Measurements from ENCODE around the gene SNTG2.
"Not testable (repeated sequence)": the region's sequence is repeated elsewhere in the genome, so short reads cannot be mapped to it uniquely, and the experiment has no call there.

The SNTG2 gene

DNA sequence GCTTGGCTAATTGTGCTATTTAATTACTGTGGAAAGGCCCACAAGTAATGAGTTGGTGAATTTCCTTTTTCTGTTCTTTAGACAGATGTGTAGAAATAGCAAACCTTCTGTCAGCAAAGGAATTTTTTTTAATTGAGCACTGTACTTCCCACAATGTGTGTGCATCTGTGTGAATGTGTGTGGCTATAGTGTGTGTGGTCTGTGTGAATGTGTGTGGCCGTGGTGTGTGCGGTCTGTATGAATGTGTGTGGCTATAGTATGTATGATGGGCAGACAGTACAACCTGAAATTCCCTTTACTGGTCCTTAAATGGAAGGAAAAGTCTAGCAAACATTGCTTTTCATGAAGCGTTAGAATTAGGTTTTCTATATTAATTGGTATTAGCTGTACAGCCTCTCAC, 259.1 kb downstream of the SNTG2 start:
- DNase-seq, result no peak

DNA sequence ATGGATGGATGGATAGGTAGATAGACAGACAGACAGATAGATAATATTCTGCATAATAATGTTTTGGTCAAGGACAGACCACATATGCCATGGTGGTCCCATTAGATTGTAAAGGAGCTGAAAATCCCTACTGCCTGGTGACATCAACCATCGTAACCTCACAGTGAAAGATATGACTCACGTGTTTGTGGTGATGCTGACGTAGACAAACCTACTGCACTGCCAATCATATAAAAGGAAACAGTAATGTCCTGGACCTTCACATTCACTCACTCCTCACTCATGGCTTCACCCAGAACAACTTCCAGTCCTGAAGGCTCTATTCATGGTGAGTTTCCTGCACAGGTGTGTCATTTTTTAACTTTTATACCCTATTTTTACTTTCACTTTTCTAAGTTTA, 259.7 kb downstream of the SNTG2 start:
- no peak for DNase-seq

GRCh38 chr2:1219901-1220573, 269.4 kb downstream of the SNTG2 start:
- peak; percentile 60 for DNase-seq

GRCh38 chr2:1222056-1222455, 271.4 kb downstream of the SNTG2 start:
- DNase-seq, result no peak

- no peak for DNase-seq
These were observed 273.1 kb downstream of the SNTG2 start for GRCh38 chr2:1223791-1224190.

DNA sequence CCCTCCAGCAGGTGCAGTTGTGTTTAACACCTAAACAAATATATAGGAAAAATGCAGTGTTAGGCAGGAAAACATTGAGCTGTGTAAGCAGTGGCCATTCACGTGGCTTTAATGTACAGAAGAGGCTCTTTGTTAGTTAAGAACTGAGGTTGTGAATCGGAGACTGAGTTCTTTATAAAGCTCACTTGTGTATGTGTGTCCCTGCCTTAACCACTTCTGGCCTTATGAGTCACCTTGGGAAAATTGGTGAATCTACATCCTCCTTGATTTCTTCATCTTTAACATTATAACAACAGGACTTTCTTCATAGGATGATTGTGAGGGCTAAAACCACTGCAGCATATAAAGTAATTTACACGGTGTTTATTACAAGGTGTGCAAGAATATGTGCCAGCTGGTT, 274.3 kb downstream of the SNTG2 start:
- DNase-seq, result no peak

DNA sequence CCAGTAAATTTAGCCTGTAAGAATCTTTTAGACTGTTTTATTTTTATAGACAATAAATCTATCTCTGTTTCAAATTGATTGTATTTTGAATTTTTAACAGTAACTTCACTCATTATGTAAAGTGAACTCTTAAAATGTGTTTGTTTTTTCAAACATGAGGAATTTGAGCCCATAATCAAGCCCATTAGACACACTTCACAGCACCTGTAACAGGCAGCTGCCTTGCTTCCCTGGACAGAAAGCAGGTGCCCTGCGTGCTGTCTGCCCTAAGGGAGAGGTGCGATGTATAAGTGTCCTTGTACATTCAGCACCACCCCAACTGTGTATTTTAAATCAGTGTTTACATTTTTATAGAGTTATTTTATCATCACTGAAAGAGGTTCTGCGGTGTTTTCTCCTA, 276.1 kb downstream of the SNTG2 start:
- DNase-seq, result no peak

- peak; percentile 42 for DNase-seq
These were observed 276.7 kb downstream of the SNTG2 start for GRCh38 chr2:1227274-1227900.

- not testable (repeated sequence) for DNase-seq
These were observed 278.9 kb downstream of the SNTG2 start for GRCh38 chr2:1229596-1229995.

DNA sequence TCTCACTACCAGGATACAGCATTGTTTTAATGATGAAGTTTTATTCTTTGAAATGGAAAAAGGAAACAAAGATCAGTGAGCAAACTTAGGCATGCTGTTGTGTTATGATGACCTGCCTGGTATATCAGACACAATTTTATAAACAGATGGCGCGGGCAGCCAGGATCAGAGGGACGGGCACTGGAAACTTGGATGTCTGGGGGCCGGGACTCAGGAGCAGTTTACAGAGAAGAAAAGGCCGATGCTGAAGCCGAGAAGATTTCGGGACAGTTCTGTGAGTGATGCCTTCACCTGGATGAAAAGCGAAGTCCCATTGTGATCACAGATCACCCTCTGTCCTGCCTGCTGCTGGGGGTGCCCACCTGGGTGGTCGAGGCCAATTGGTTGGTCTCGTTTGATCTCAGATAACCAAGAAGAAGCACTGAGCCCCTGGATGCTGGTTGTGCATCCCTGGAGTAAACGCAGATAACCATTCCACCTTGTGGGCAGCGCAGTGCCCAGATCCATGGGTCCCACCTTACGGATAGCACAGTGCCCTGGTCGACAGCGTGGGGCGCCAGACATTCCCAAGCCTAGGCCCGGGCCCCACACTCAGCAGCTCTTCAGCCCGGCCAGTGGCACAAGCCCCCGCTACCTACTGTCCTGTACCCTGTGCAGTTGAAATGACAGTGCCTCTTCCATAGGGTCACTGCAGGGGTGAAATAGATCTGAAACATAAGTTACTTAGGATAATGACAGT, 279.7 kb downstream of the SNTG2 start:
- no peak for DNase-seq

DNA sequence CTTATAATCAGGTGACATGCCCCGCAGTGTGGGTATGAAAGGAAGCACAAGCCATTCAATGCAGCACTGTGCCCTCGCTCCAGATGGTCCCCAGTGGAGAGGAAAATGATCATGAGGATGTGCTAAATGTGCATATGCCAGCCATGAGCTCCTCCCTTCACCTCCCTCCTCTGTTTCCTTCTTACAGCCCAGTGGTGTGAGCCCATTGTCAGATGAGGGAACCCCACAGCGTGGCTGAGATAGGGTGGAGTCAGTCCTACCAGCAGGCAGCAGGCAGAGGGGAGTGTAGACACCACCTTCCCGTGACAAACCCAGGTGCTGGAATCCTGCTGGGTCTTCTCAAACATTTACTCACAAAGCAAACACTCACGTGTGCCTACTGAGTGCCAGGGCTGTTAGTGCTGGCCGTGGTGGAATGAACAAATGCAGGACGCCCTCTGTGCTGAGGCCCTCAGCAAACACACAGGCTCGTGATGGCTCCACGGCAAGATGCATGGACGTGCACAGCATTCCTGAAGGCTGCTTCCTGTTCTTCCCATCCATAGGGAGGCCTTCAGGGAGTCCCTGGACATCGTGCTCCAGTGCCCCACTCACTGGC, 280.9 kb downstream of the SNTG2 start:
- DNase-seq, result no peak

GRCh38 chr2:1233281-1233680, 282.6 kb downstream of the SNTG2 start:
- no peak for DNase-seq

- no peak for DNase-seq
These were observed 284.2 kb downstream of the SNTG2 start for GRCh38 chr2:1234731-1235308.

- DNase-seq, result no peak
These were observed 285.2 kb downstream of the SNTG2 start for GRCh38 chr2:1235806-1236205.

GRCh38 chr2:1236606-1237005, 286.0 kb downstream of the SNTG2 start:
- no peak for DNase-seq

- no peak for DNase-seq
These were observed 287.1 kb downstream of the SNTG2 start for GRCh38 chr2:1237783-1238182.

DNA sequence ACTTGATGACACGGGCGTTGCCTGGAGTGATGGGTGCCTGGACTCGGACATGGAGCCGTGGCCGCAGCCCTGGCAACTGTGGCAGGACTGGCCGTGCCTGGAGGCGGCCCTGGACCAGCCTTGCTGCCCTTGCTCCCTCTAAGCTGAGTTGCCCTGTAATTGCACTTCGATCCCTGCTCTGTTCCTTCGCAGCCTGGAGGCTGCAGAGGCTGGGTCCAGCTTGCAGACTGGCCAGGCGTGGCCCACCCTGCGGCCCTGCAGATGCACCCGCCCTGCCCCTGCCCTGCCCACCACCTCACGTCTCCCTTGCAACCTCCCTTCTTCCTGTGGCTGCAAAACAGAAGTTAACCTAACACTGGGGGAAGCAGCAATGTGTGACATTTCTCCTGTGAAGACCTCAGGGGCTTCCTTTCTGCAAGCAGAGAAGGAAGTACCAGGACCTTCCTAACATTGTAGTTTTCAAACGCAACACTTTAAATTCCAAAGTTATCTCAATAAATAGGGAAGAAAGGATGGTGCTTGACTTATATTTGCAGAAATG, 288.0 kb downstream of the SNTG2 start:
- no peak for DNase-seq

GRCh38 chr2:1245193-1245592, 294.5 kb downstream of the SNTG2 start:
- no peak for DNase-seq

- DNase-seq, result no peak
These were observed 295.6 kb downstream of the SNTG2 start for GRCh38 chr2:1246239-1246638.

GRCh38 chr2:1246991-1247390, 296.3 kb downstream of the SNTG2 start:
- no peak for DNase-seq

- no peak for DNase-seq
These were observed 297.5 kb downstream of the SNTG2 start for GRCh38 chr2:1248187-1248586.

DNA sequence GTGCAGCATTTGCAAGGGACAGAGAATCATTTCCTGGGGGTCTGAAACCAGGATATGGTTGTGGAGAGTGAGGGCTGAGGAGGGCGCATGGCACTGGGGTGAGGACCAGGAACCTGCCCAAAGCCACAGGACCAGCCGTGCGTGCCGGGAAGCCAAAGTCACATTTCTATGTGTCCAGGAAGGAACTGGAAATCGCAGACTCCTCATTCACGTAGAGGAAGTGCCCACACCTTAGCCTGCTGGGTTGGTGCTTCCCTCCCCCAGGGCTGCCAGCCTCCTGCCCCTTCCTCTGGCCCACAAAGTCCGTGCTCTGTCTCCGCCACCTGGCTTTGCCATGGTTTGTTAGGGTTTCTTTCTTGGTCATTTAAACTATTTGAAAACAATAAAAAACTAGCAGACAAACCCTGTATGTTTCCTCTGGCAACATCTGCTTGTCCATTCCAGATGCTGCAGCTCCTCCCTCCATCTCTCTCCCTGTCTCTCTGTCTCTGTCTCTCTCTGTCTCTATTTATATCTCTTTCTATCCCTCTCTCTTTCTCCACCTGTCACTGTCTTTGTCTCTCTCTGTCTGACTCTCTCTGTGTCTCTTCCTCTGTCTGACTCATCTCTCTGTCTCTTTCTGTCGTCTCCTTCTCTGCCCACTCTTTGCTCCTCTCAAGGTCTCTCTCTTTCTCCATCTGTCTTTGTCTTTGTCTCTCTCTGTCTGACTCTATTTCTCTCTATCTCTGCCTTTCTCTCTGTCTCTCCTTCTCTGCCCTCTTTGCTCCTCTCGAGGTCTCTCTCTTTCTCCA, 299.4 kb downstream of the SNTG2 start:
- no peak for DNase-seq
